ENCODE data around the gene CACNA1G.

The CACNA1G gene

GRCh38 chr17:50549256-50549941 is 11.1 kb upstream of the CACNA1G start:
- no peak for DNase-seq

GRCh38 chr17:50549969-50550368 is 10.5 kb upstream of the CACNA1G start:
- no peak for DNase-seq

GRCh38 chr17:50550661-50551432 is 9.7 kb upstream of the CACNA1G start:
- peak; percentile 52 for DNase-seq

- DNase-seq = no peak
Observed at GRCh38 chr17:50551433-50551815, 9.1 kb upstream of the CACNA1G start.

GRCh38 chr17:50551884-50552283 is 8.6 kb upstream of the CACNA1G start:
- DNase-seq = no peak

- DNase-seq = no peak
Observed at GRCh38 chr17:50554201-50554600, 6.3 kb upstream of the CACNA1G start.

GRCh38 chr17:50556803-50557202 is 3.7 kb upstream of the CACNA1G start:
- DNase-seq = no peak

- no peak for DNase-seq
Observed at GRCh38 chr17:50557630-50558029, 2.9 kb upstream of the CACNA1G start.

GRCh38 chr17:50558091-50558490 is 2.4 kb upstream of the CACNA1G start:
- no peak for DNase-seq

- no peak for DNase-seq
Observed at GRCh38 chr17:50558581-50558940, 2.0 kb upstream of the CACNA1G start.

GRCh38 chr17:50558941-50559614 is 1.4 kb upstream of the CACNA1G start:
- no peak for DNase-seq

GRCh38 chr17:50559674-50560184 is 786 bp upstream of the CACNA1G start:
- DNase-seq = no peak

- DNase-seq = no peak
Observed at GRCh38 chr17:50560931-50561745, 623 bp downstream of the CACNA1G start.

GRCh38 chr17:50561746-50562141 is 1.2 kb downstream of the CACNA1G start:
- DNase-seq = no peak

- DNase-seq = no peak
Observed at GRCh38 chr17:50562242-50563091, 2.0 kb downstream of the CACNA1G start.

GRCh38 chr17:50563092-50563511 is 2.6 kb downstream of the CACNA1G start:
- DNase-seq = no peak

- DNase-seq = peak; percentile 31
Observed at GRCh38 chr17:50564916-50565315, 4.4 kb downstream of the CACNA1G start.

- peak; percentile 87 for DNase-seq
Observed at GRCh38 chr17:50565402-50566350, 5.2 kb downstream of the CACNA1G start.

GRCh38 chr17:50566886-50567285 is 6.4 kb downstream of the CACNA1G start:
- DNase-seq = no peak

GRCh38 chr17:50568659-50569058 is 8.1 kb downstream of the CACNA1G start:
- no peak for DNase-seq

GRCh38 chr17:50569592-50569991 is 9.1 kb downstream of the CACNA1G start:
- DNase-seq = no peak
